GM10266 (cell line): ENCODE measurements around the gene POT1.

Experiments
- DNase-seq: peaks from one replicate; pipeline ENCODE4 v3.0.0; 2012; ENCODE audit errors: extremely low spot score
- TF ChIP-seq, protein P1 (sequence below): IDR thresholded peaks from 2 replicates; pipeline ENCODE4 v1.5.1; 2012; ENCODE audit warnings: mild to moderate bottlenecking, low read depth; ENCODE audit not compliant: control insufficient read depth, insufficient read depth; ENCODE audit errors: missing control alignments

The POT1 gene

DNA sequence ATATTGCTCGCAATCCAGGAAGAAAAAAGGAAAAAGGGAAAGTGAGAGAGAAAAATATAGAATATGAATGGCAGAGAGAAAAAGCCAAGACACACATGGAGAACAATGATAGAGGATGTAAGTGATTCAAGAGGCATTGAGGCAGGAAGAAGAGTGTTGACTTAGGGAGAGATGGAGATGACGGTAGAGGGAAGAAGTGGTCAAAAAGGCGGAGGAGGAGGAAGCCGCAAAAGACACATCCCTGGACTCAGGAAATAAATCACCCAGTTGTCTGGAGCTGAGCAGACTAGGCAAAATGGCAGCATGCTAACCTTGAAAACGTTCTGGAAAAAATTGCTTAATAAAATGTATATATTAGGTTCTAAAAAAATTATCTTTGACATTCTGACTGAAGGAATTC is 146.4 kb downstream of the POT1 start:
- TF ChIP-seq, protein P1, sequence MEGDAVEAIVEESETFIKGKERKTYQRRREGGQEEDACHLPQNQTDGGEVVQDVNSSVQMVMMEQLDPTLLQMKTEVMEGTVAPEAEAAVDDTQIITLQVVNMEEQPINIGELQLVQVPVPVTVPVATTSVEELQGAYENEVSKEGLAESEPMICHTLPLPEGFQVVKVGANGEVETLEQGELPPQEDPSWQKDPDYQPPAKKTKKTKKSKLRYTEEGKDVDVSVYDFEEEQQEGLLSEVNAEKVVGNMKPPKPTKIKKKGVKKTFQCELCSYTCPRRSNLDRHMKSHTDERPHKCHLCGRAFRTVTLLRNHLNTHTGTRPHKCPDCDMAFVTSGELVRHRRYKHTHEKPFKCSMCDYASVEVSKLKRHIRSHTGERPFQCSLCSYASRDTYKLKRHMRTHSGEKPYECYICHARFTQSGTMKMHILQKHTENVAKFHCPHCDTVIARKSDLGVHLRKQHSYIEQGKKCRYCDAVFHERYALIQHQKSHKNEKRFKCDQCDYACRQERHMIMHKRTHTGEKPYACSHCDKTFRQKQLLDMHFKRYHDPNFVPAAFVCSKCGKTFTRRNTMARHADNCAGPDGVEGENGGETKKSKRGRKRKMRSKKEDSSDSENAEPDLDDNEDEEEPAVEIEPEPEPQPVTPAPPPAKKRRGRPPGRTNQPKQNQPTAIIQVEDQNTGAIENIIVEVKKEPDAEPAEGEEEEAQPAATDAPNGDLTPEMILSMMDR = no peak

DNA sequence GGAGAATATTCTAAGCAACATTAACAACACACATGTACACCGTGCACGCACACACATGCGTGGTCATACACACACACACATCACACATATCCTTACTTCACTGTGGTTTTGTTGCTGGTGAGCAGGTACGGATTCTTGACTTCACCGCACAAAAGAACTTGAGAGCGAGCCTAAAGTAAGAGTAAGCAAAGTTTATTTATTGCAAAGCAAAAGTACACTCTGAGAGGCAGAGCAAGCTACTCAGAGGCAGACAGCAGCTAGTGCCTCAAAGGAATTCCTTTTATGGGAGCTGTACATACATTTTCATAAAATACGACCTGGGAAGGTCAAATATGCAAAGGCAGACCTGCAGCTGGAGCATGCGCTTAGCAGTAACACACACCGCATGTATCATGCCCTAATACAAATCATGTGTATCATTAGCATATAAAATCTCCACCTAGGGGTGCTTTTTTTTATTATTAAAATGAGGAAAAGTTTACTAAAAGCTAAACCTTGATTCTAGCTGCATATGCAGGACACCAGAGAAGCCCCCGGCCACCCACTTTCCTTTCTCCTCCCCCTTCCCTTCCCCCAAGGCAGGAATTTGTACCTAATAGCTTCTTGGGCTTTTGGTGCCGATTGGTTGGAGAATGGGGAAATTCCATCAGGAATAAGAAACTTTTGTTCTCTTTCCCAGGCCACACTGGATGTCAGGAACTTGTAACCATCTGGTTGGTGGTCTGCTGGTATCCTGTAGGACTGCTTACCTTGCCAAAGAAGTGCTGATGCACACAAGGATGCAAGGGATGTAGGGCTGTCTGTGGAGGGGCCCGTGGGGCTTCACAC is 147.5 kb downstream of the POT1 start:
- TF ChIP-seq, protein P1 = no peak
- DNase-seq = no peak

More for the DNA sequence above, 146.4 kb downstream of the POT1 start:
- DNase-seq = no peak

DNA sequence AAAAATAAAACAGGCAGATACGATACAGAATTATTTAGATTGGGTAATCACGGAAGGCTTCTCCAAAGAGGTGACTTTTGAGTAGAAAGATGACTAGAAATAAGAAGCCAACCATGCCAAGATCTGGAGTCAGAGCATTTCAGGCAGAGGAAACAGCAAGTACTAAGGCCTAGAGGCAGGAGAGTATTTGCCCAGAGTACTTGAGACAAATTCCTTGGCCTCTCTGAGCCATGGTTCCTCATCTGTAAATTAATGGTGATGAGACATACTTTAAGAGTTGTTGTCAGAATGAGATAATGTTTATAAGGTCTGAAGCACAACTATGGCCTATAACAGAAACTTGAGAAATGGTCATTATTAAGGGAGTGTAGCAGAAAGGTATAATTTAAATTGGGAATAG is 148.2 kb downstream of the POT1 start:
- TF ChIP-seq, protein P1 = no peak
- no peak for DNase-seq

GRCh38 chr7:124780608-124781007 is 149.0 kb downstream of the POT1 start:
- DNase-seq = no peak
- TF ChIP-seq, protein P1 = no peak

GRCh38 chr7:124780056-124780455 is 149.6 kb downstream of the POT1 start:
- no peak for DNase-seq
- TF ChIP-seq, protein P1 = no peak

- TF ChIP-seq, protein P1 = no peak
- DNase-seq = no peak
These were observed 150.0 kb downstream of the POT1 start for GRCh38 chr7:124779620-124780019.

DNA sequence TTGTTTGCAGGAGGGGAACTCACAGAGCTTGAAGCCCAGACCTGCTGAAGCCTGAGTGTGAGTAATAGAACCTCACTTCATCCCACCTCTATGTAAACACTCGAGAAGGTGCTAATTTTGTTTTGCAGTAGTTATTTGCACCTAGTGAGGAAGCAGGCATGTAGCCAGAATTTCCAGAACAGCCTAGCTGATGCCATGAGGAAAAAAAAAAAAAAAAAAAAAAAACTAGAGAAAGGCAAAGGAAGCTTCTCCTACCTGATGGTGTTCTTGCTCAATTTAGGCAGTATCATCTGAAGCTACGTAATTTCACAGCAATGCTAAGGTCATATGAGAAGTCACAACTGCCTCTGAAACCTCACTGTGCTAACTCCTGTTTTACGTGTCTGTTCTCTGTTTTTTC is 150.4 kb downstream of the POT1 start:
- TF ChIP-seq, protein P1 = no peak
- no peak for DNase-seq
